Stimulated activated CD8-positive, alpha-beta memory T cell treated with anti-CD3 and anti-CD28 coated beads, Interleukin-2, amount 100 ng/mL, for 48 hours (primary cell): Measurements from ENCODE around the gene RNASE7.

Experiments
- DNase-seq, 2 donors: peaks; one replicate each; pipeline ENCODE4 v3.0.0-alpha.2; 2020; ENCODE audit warnings: low read depth in 2 of 2

Gene RNASE7

DNA sequence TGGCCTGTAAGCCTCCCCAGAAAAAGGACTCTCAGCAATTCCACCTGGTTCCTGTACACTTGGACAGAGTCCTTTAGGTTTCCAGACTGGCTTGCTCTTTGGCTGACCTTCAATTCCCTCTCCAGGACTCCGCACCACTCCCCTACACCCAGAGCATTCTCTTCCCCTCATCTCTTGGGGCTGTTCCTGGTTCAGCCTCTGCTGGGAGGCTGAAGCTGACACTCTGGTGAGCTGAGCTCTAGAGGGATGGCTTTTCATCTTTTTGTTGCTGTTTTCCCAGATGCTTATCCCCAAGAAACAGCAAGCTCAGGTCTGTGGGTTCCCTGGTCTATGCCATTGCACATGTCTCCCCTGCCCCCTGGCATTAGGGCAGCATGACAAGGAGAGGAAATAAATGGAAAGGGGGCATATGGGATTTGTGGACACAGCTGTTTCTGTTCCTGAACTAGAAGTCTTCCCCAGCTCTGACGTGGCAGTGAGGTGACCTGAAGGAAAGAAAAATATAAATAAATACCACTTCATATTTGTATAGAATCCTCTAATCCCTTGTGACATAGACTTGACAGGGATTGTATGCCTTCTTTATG lies 1.3 kb downstream of the RNASE7 start:
- DNase-seq, result no peak

DNA sequence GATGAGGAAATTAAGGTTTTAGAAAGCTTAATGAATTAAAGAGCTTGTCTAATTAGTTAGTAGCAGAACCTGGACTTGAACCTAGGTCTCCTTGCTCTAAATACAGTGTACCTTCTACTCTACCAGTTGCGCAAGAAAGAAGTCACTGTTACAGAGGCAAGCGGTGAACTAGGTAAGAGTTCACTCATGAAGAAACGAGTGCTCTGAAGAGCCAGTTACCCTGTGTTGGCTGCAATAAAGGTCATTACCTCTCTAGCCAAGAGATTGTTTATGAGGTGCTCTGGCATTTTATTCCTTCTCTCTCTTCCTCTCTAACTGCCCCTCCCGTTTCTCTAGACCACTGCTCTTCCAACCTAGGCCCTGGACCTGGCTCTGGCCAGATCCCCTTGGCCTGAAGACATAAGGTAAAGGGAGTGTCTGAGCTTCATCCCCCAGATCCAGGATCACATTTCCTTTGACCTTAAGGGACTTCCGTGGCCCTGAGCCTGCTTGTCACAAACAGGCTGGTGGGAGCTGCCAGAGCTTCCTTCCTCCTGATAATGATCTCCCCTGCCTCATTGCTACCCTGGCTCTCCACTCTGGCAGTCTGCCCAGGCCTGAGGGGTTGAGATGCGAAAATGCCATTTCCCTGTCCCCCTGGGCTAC lies 1.9 kb downstream of the RNASE7 start:
- DNase-seq, result no peak

DNA sequence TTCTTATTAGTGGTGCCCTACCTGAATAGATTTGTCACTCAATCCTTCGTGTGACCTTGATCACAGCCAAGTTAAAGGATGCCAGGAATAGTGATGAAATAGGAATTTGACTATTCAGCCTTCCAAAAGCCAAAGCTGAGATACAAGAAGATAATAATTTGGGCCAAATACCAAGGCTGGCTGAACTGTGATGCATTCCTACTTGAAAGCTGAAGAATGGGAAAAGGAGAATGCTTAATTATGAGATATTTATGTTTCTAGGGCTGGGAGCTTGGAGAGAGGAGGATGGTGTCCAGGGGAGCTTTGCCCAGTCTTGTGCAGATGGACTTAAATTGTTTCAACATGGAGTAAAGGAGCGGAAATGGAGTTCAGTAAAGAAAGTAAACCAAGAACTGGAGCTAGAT lies 5.2 kb downstream of the RNASE7 start:
- no peak for DNase-seq

DNA sequence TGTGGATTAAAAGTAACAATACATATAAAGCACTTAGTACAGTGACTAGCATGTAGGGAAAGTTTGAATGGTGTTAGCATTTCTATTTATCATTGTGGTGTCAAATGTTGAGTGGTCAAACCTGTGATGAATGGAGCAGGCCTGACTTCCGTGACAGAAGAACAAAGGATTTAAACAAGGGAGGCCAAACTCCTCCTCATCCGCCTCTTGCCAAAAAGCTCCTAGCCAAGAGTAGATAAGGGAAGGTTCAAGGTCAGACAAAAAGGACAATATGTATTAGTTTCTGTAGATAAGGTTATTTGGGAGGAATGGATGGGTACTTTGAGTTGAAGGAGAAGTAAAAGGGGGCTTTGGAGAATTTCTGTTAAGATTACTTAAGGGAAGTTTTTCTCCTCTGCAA lies 6.5 kb downstream of the RNASE7 start:
- DNase-seq, result no peak

DNA sequence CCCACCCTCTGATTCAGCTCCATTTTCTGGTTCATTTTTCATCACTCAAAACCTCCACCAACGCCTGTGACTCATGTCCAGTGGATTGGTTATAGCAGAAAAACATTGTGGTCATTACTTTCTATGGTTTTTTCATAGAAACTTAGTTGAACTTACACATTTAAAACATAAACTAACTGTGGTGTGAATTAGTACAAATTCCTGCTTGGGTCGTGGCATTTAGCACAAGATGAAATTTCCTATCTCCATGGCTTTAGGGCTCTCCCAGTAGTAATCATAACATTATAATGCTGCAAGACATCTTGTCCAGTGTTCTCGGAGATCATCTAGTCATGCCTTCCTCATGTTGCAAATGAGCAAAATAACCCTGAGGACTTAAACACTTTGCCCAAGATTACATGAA lies 7.1 kb downstream of the RNASE7 start:
- DNase-seq, result no peak

DNA sequence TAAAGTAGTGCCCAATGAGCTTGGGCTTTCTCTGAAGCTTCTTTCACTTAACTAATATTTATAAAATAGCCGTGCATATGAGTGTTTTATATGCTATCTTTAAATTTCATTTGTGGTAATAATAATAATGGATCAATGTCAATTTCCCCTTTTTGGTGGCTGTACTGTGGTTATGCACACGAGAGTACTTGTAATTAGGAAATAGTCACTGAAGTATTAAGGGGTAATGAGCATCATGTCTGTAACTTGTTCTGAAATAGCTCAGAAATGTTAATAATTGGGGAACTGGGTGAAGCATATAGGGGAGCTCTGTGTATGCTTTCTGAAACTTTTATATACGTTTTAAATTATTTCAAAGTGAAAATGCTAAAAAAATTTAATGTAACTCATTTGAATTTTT lies 8.4 kb downstream of the RNASE7 start:
- DNase-seq, result no peak

DNA sequence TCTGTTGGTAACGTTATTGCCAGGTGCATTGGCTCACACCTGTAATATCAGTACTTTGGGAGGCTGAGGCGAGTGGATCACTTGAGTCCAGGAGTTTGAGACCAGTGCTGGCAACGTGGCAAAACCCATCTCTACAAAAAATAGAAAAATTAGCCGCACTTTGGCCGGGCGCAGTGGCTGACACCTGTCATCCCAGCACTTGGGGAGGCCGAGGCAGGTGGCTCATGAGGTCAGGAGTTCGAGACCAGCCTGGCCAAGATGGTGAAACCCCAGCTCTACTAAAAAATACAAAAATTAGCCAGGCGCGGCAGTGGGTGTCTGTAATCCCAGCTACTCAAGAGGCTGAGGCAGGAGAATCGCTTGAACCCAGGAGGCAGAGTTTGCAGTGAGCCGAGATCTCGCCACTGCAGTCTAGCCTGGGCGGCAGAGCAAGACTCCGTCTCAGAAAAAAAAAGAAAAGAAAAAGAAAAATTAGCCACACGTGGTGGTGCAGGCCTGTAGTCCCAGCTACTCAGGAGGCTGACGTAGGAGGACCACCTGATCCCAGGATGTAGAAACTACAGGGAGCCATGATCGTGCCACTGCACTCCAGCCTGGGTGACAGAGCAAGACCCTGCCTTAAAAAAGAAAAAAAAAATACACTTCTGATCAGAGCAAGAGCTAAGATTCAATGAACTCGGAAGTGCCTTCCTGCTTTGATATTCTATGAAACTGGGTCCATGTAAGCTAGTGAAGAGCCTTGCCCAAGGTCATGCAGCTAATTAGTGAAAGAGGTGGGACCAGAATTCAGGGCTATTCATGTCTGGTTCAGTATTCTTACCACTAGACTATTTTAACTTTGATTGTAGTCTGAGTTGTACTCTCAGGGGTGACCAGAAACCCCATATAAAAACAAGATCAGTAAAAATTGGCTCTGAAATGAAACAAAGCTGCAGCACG lies 11.3 kb downstream of the RNASE7 start:
- DNase-seq, result no peak

DNA sequence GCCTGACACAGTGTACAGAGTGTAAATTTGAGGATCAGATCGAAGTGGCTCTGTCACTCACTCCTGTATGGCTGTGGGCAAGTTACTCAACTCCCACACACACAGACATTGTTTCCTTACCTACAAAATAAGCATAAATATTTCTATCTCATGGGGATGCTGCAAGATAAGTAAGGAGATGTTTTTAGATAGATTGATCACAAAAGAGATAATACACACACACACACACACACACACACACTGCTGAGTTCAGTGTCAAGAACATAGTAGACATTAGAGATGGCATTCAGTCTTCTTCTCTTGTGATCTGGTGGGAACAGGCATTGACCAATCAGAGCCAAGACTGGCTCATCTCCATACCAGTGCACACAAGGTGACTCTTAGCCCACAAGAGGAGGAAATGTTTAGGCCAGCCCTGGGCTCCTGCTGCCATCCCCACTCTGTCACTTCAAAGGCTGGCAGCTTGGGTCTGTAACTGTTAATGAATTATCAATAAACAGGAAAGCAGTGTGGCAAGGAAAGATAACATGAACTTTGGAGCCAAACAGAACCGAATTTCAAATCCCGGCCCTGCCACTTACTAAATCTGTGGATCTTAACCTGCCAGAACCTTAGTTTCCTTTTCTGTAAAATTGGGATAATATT lies 12.1 kb downstream of the RNASE7 start:
- DNase-seq, result no peak

DNA sequence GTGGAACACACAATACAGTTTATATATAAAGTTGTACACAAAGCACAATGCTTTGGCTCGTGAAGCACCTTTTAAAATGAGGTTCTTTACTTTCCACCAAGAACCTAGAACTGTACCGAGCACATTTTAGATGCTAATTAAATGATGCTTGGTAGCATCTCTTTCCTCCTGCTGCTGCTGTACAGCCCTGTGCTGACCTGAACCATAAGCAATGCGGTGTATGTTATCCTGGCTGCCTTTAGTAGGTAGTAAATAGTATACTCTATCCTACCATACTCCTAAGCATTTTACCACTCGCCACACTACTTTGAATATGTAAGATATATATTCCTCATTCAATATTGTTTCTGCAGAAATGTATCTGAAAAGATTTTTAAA lies 12.6 kb downstream of the RNASE7 start:
- DNase-seq, result no peak

DNA sequence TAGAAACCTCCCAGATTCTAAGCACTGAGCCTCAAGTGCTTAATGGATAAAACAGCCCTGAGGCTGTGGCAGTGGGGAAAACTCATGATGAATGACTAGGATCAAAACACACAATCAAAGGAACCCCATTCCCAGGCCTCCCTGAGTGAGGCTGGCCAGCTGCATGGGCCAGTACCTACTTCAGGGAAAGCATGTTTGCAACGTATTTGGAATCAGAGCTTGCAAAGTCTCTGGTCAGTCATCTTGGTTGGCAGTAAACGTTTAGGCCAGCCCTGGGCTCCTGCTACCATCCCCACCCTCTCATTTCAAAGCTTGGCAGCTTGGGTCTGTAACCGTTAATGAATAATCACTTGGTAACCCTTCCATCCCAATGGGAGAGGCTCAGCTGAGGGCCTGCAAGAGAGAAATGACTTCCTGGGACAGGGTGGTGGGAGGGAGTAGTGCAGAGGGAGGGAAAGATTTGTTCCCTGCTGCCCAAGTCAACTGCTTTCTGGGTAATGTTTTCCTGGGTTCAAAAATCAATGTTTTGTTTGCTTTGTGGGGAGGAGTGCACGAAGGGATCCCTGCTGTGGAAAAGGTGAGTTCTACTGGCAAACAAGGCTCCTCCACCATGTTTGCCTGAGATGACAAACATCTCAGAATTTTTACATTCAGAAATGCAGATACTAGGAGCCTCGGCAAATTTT lies 13.4 kb downstream of the RNASE7 start:
- DNase-seq, result no peak

DNA sequence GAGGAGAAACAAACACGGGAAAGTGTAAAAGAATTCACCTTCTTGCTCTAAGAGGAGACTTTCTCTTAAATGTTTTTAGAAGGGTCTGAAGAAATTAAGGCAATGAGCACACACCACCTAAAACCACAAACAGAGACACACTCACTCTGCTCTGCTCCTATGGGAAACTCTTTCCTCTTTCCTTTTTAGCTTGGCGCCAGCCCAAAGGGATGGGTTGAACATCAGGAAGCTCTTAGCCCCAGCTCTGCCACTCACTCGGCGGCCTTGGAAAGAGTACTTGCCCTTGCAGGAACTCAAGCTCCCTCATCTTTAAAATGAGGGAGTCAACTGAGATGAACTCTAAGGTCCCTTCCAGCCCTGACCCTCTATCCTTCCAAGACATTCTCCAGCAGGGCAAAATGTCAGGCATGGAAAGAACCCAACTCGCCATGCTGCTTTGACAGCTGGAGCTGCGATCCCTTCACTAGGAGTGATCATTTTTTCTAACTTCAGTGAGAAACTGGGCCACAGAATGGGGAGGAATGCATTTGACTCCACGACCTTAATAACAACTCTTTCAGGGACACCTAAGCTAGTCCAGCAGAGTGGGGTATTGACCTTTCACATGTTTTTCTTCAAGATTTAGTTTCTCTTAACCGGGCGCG lies 14.5 kb downstream of the RNASE7 start:
- no peak for DNase-seq

DNA sequence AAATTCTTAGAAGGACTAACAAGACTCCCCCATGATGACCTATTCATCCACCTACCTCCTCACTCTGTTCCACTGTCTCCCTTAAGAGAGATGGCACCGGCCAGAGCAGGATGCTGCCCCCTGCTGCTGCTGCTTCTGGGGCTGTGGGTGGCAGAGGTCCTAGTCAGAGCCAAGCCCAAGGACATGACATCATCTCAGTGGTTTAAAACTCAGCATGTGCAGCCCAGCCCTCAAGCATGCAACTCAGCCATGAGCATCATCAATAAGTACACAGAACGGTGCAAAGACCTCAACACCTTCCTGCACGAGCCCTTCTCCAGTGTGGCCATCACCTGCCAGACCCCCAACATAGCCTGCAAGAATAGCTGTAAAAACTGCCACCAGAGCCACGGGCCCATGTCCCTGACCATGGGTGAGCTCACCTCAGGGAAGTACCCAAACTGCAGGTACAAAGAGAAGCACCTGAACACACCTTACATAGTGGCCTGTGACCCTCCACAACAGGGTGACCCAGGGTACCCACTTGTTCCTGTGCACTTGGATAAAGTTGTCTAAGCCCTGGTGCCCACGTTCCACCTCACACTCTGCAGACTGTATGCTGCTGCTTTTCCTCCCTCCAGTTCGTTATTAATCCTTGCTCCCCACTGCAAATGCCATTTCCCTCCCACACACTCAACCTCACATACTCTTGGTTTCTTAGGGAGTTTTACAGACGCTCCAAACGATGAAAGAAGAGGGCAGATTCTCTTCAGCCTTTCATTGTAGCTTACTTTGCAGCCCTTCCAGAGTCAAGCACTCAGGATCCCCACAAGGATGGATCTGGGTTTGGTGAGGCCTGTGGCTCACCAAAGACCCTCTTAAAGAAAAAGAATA lies 15.9 kb downstream of the RNASE7 start, which contains the start of gene RNASE8:
RNASE8 (plus strand) TSS at position 20 of the 873 bp plus-strand sequence; CDS start at position 91, 71 bp downstream.
- no peak for DNase-seq

DNA sequence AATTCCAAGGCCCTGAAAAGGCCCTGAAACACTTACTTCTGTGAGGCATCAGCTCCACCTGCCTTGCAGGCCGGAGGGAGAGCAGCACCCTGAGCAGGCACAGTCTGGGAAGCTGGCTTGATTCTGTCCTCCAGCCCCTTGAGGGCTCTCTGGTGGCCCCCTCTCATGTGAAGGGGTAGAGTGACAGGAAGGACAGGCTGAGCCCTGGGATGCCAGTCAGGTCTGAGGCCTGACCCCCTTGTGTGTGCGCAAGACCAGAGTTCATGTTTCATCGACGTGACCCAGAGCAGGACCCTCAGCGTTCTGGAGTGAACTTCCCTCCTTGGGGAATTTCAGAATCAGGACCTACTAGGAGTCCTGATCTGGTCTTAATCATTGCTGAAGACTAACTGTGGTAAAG lies 16.7 kb downstream of the RNASE7 start:
- no peak for DNase-seq

DNA sequence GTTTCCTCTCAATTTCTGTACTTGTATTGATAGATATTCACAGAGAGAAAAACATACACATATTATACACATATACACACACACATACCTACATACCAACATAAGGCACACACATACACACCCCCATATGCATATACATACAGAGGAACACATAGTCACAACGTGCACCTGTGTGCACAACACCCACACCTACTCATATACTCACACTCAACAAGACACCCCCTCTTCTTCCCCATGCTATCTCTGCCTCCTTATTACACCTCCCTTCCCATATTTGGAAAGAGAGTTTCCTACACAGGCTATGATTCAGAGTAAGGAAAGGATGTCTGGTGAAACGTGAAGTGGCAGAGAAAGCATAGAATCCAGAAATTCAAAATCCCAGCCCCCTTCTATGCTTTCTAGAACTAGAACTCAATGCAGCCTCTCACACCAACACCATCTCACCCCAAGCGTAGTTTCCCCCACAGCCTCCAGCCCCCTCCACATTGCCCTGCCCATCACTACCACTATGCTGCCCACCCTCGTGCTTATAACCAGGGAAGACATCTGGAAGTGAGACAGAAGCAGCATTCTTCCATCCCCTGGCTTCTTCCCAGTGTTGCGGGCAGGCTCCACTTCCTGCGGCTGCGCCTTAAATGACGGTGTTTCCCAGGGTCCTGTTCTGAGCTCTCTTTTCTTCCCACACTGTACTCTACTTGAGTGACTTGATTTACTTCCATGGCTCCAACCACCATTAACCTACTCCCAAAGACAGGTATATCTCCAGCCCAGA lies 17.9 kb downstream of the RNASE7 start:
- DNase-seq, result no peak

DNA sequence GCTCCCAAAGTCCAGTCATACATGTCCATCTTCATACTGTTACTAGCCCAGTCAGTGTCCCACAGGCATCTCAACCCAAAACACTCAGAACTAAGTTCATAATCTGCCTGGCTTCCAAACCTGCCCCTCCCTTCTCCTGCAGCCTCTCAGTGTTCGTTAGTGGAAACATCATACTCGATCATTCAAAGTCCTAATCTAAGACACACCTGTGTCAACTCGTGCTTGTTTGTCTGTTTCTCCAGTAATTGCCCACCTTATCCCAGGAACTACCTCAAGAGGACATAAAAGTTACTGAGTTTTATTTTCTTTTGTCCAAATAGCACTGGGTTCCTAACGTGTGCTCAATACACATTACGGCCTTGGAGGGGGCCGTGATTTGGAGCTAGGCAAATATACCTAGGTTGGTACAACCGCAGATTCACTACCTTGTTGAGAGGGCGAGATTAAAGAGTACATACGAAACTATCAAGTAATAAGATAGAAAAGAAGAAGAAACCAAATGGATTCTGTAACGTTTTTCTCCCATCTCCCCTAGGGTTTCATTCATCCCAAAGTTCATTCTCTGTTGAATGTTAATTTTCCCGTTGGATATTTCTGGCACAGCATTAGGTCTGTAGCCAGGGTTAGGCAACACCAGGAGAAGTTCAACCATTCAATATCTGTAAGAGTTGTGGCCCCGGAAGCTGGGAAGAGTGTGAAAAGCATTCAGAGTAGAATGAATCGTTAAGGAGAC lies 18.6 kb downstream of the RNASE7 start:
- no peak for DNase-seq

DNA sequence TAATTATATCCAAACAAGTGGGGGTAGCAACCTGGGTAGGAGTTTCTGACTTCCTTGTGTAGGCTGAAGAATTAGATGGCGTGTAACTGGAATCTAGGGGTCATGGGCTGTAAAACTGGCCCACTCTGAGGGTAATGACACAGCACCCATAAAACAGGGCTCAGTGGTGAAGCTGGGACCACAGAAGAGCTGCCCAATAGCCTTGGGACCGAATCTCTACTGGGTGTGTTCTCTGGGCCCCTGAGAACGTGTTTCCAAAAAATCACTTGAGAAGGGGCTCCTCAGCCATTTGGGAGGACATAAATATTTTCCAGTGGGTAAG lies 19.1 kb downstream of the RNASE7 start:
- no peak for DNase-seq

DNA sequence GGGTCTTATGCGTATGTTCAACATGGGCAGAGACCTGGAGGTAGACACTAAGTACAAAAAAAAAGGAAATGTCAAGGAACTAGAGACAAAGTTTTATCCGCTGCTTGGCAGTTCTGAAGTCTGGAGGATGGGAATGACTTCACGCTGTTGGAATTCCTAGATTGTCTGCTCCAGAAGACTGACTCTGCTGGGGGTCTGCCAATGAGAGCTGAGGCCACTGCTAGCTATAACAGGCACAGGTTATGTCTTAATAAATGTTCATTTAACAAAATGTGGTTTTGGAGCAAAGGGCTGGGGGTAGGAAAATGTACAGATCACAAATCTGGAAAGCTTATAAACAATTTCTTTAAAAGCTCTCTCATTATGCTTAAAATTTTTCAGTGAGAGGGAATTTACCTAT lies 21.3 kb downstream of the RNASE7 start:
- no peak for DNase-seq

DNA sequence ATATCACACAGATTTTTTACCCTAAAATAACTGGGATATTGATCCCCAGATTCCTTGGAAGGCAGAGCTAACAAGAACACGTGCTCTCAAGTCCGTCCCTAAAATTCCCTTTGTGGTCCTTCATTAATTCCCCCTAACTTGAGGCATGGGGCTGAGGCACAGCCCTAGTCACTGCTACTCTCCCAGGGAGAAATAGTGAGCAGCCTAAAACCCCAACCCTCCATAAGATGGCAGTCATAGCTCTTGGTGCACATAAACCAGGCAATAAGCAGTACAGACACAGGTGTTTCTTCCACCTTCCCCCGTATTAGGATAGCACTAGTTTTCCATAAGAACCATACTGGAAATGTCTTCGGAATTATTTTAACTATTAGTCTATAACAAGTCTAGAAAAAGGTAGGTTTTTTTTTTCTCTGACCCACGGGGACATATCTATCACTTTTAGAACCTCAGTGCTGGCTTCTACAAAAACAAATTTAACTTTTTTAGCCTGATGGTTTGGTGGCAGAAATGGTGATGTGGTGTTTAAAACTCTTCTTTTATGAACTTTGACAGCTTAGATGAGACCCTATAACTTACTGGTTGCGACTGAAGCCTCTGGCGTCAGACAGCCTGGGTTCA lies 24.8 kb downstream of the RNASE7 start:
- DNase-seq, result no peak
